Measurements from ENCODE around the gene GRID1. TPM values are rescaled to one million over a fixed set of nuclear protein-coding genes. Genes with fewer than 3 reads are reported as not detected.

The GRID1 gene
- total RNA-seq, 2 donors from 2014 or later: 0.37 to 0.67 TPM

GRCh38 chr10:86374664-86375063 is 8.1 kb upstream of the GRID1 start:
- DNase-seq (ENCODE audit: low spot score): no peak
- no peaks in the 10 kb centered on the region for H3K27me3 ChIP-seq
- TF ChIP-seq CTCF (IDR thresholded peaks at IDR 0.05): no peak
- H3K36me3 ChIP-seq: no peaks in the 10 kb centered on the region
- no peak overlapping the region for H3K27ac ChIP-seq
- H3K4me1 ChIP-seq: peaks cover 0 to 6% of the 10 kb centered on the region in 2 donors
- H3K9me3 ChIP-seq: no peaks in the 10 kb centered on the region
- H3K4me3 ChIP-seq: no peak overlapping the region

GRCh38 chr10:86373828-86374227 is 7.2 kb upstream of the GRID1 start:
- no peak for TF ChIP-seq CTCF (IDR thresholded peaks at IDR 0.05)
- no peak for DNase-seq (ENCODE audit: low spot score)
- Histone ChIP-seq H3K27me3 (no peaks in the 10 kb centered on the region), H3K9me3 (no peaks in the 10 kb centered on the region), H3K4me1 (peaks cover 0 to 6% of the 10 kb centered on the region in 2 donors), H3K27ac (no peak overlapping the region), H3K36me3 (no peaks in the 10 kb centered on the region), H3K4me3 (no peak overlapping the region)

- DNase-seq (ENCODE audit: low spot score): no peak
- Histone ChIP-seq H3K27me3 (no peaks in the 10 kb centered on the region), H3K9me3 (no peaks in the 10 kb centered on the region), H3K4me1 (peaks cover 0 to 6% of the 10 kb centered on the region in 2 donors), H3K36me3 (no peaks in the 10 kb centered on the region), H3K4me3 (no peak overlapping the region), H3K27ac (no peak overlapping the region)
- TF ChIP-seq CTCF (IDR thresholded peaks at IDR 0.05): no peak
Measured at GRCh38 chr10:86373251-86373650, 6.7 kb upstream of the GRID1 start.

- Histone ChIP-seq H3K4me1 (peaks cover 0 to 6% of the 10 kb centered on the region in 2 donors), H3K4me3 (no peak overlapping the region), H3K27me3 (peaks cover 0 to 2% of the 10 kb centered on the region in 2 donors), H3K9me3 (no peaks in the 10 kb centered on the region), H3K36me3 (no peaks in the 10 kb centered on the region), H3K27ac (no peak overlapping the region)
- TF ChIP-seq CTCF (IDR thresholded peaks at IDR 0.05): no peak
- no peak for DNase-seq (ENCODE audit: low spot score)
Measured at GRCh38 chr10:86372784-86373239, 6.2 kb upstream of the GRID1 start.

GRCh38 chr10:86372119-86372783 is 5.7 kb upstream of the GRID1 start:
- no peak for DNase-seq (ENCODE audit: low spot score)
- TF ChIP-seq CTCF (IDR thresholded peaks at IDR 0.05): no peak
- H3K27me3 ChIP-seq: peaks cover 3 to 8% of the 10 kb centered on the region in 2 donors
- no peak overlapping the region for H3K27ac ChIP-seq
- H3K4me1 ChIP-seq: peaks cover 0 to 10% of the 10 kb centered on the region in 2 donors
- H3K36me3 ChIP-seq: no peaks in the 10 kb centered on the region
- H3K9me3 ChIP-seq: no peaks in the 10 kb centered on the region
- no peak overlapping the region for H3K4me3 ChIP-seq

GRCh38 chr10:86371691-86372090 is 5.1 kb upstream of the GRID1 start:
- no peak overlapping the region for H3K4me3 ChIP-seq
- no peak for DNase-seq (ENCODE audit: low spot score)
- no peaks in the 10 kb centered on the region for H3K36me3 ChIP-seq
- no peak for TF ChIP-seq CTCF (IDR thresholded peaks at IDR 0.05)
- H3K27me3 ChIP-seq: peaks cover 7 to 11% of the 10 kb centered on the region in 2 donors
- no peaks in the 10 kb centered on the region for H3K9me3 ChIP-seq
- no peak overlapping the region for H3K27ac ChIP-seq
- peaks cover 0 to 11% of the 10 kb centered on the region in 2 donors for H3K4me1 ChIP-seq
